ENCODE results near the gene STAG1.
"Not testable (repeated sequence)": the region's sequence is repeated elsewhere in the genome, so short reads cannot be mapped to it uniquely, and the experiment has no call there.

Gene STAG1

GRCh38 chr3:136377508-136377907 lies 374.7 kb downstream of the STAG1 start:
- no peak for DNase-seq

- DNase-seq: not testable (repeated sequence)
Observed at GRCh38 chr3:136375800-136376199, 376.4 kb downstream of the STAG1 start.

GRCh38 chr3:136366289-136366688 lies 385.9 kb downstream of the STAG1 start:
- no peak for DNase-seq

- no peak for DNase-seq
Observed at GRCh38 chr3:136353461-136353860, 398.7 kb downstream of the STAG1 start.

GRCh38 chr3:136351905-136352304 lies 400.3 kb downstream of the STAG1 start:
- DNase-seq: no peak

- no peak for DNase-seq
Observed at GRCh38 chr3:136351351-136351750, 400.8 kb downstream of the STAG1 start.

GRCh38 chr3:136350557-136350956 lies 401.6 kb downstream of the STAG1 start:
- DNase-seq: no peak

- no peak for DNase-seq
Observed at GRCh38 chr3:136350132-136350531, 402.0 kb downstream of the STAG1 start.

- no peak for DNase-seq
Observed at GRCh38 chr3:136346486-136346885, 405.7 kb downstream of the STAG1 start.

- DNase-seq: no peak
Observed at GRCh38 chr3:136343873-136344555, 408.2 kb downstream of the STAG1 start.

GRCh38 chr3:136343446-136343845 lies 408.7 kb downstream of the STAG1 start:
- no peak for DNase-seq

- no peak for DNase-seq
Observed at GRCh38 chr3:136336329-136337100, 415.7 kb downstream of the STAG1 start.

- DNase-seq: not testable (repeated sequence)
Observed at GRCh38 chr3:136334726-136335125, 417.5 kb downstream of the STAG1 start.

GRCh38 chr3:136334209-136334608 lies 418.0 kb downstream of the STAG1 start:
- no peak for DNase-seq

- DNase-seq: no peak
Observed at GRCh38 chr3:136332776-136333175, 419.4 kb downstream of the STAG1 start.

GRCh38 chr3:136332302-136332701 lies 419.9 kb downstream of the STAG1 start:
- DNase-seq: no peak

GRCh38 chr3:136330900-136331299 lies 421.3 kb downstream of the STAG1 start:
- no peak for DNase-seq

- no peak for DNase-seq
Observed at GRCh38 chr3:136329593-136329992, 422.6 kb downstream of the STAG1 start.

GRCh38 chr3:136327671-136328070 lies 424.5 kb downstream of the STAG1 start:
- DNase-seq: no peak

- DNase-seq: no peak
Observed at GRCh38 chr3:136326316-136326715, 425.9 kb downstream of the STAG1 start.

- DNase-seq: no peak
Observed at GRCh38 chr3:136311968-136312367, 440.2 kb downstream of the STAG1 start.

GRCh38 chr3:136311261-136311660 lies 440.9 kb downstream of the STAG1 start:
- DNase-seq: no peak

- peak; percentile 14 for DNase-seq
Observed at GRCh38 chr3:136305879-136306278, 446.3 kb downstream of the STAG1 start.

- no peak for DNase-seq
Observed at GRCh38 chr3:136300444-136300843, 451.7 kb downstream of the STAG1 start.

GRCh38 chr3:136297826-136298225 lies 454.4 kb downstream of the STAG1 start:
- DNase-seq: no peak

Measured in KG1 (cell line).